Right atrium auricular region (tissue), 2 donors: Measurements from ENCODE around the gene EML6. TPM values are rescaled to one million over a fixed set of nuclear protein-coding genes. Genes with fewer than 3 reads are reported as not detected.

Experiments used
- DNase-seq: peaks from one replicate; pipeline ENCODE4 v3.0.0-alpha.2; 2019; ENCODE audit warnings: low spot score
- H3K27ac ChIP-seq, 2 donors: fragments of 200-600 bp; sonication (generic); 1 replicate in 1 of 2; 2 replicates in 1 of 2; pipeline ENCODE4 v1.5.1; 2016 to 2019
- H3K27me3 ChIP-seq, 2 donors: fragments of 200-600 bp; sonication (generic); one replicate each; pipeline versions ENCODE4 v1.5.1 to v1.6.0; 2017 to 2019
- H3K36me3 ChIP-seq: fragments of 200-600 bp; sonication (generic); one replicate; pipeline ENCODE4 v1.5.1; 2016
- H3K4me1 ChIP-seq, 2 donors: fragments of 200-600 bp; sonication (generic); one replicate each; pipeline versions ENCODE4 v1.5.1 to v1.6.0; 2017 to 2019
- H3K4me3 ChIP-seq, 2 donors: fragments of 200-600 bp; sonication (generic); 1 replicate in 1 of 2; 2 replicates in 1 of 2; pipeline ENCODE4 v1.5.1; 2017 to 2019; ENCODE audit warnings: mild to moderate bottlenecking in 1 of 2, moderate library complexity in 1 of 2
- H3K9me3 ChIP-seq, 2 donors: fragments of 200-600 bp; sonication (generic); one replicate each; pipeline ENCODE4 v1.5.1; 2019
- total RNA-seq, 2 donors: library from RNA; depleted of rRNA; stranded (reverse); fragments of >200 nt; gene quantifications; one replicate each; pipeline ENCODE4 v1.1.0, GENCODE V29; 2016
- TF ChIP-seq, protein P1 (sequence below), 2 donors: fragments of 200-600 bp; sonication (generic); IDR thresholded peaks; one replicate each; pipeline ENCODE4 v1.5.1; 2019; ENCODE audit warnings: antibody characterized with exemption in 2 of 2

Gene EML6
- total RNA-seq, 2 donors from 2014 or later, result 1.1 to 1.2 TPM

GRCh38 chr2:54957321-54957999 is 234.0 kb downstream of the EML6 start:
- TF ChIP-seq, protein P1, sequence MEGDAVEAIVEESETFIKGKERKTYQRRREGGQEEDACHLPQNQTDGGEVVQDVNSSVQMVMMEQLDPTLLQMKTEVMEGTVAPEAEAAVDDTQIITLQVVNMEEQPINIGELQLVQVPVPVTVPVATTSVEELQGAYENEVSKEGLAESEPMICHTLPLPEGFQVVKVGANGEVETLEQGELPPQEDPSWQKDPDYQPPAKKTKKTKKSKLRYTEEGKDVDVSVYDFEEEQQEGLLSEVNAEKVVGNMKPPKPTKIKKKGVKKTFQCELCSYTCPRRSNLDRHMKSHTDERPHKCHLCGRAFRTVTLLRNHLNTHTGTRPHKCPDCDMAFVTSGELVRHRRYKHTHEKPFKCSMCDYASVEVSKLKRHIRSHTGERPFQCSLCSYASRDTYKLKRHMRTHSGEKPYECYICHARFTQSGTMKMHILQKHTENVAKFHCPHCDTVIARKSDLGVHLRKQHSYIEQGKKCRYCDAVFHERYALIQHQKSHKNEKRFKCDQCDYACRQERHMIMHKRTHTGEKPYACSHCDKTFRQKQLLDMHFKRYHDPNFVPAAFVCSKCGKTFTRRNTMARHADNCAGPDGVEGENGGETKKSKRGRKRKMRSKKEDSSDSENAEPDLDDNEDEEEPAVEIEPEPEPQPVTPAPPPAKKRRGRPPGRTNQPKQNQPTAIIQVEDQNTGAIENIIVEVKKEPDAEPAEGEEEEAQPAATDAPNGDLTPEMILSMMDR (IDR thresholded peaks at IDR 0.05), result no peak
- Histone ChIP-seq H3K36me3 (no peaks in the 10 kb centered on the region), H3K4me3 (no peak overlapping the region), H3K27ac (no peak overlapping the region), H3K4me1 (no peaks in the 10 kb centered on the region), H3K9me3 (no peaks in the 10 kb centered on the region), H3K27me3 (no peaks in the 10 kb centered on the region)
- DNase-seq, result no peak

- no peak for DNase-seq
- no peaks in the 10 kb centered on the region for H3K4me1 ChIP-seq
- H3K27ac ChIP-seq, result no peak overlapping the region
- no peaks in the 10 kb centered on the region for H3K36me3 ChIP-seq
- H3K4me3 ChIP-seq, result no peak overlapping the region
- TF ChIP-seq, protein P1 (IDR thresholded peaks at IDR 0.05), result no peak
- no peaks in the 10 kb centered on the region for H3K27me3 ChIP-seq
- no peaks in the 10 kb centered on the region for H3K9me3 ChIP-seq
These were observed 235.4 kb downstream of the EML6 start for GRCh38 chr2:54958717-54959371.

GRCh38 chr2:54960164-54960563 is 236.7 kb downstream of the EML6 start:
- Histone ChIP-seq H3K4me1 (peaks cover 0 to 3% of the 10 kb centered on the region in 2 donors), H3K27me3 (no peaks in the 10 kb centered on the region), H3K4me3 (no peak overlapping the region), H3K36me3 (no peaks in the 10 kb centered on the region), H3K27ac (no peak overlapping the region), H3K9me3 (no peaks in the 10 kb centered on the region)
- no peak for DNase-seq
- TF ChIP-seq, protein P1 (IDR thresholded peaks at IDR 0.05), result no peak

GRCh38 chr2:54962511-54962910 is 239.0 kb downstream of the EML6 start:
- H3K4me1 ChIP-seq, result peaks cover 0 to 9% of the 10 kb centered on the region in 2 donors
- no peaks in the 10 kb centered on the region for H3K36me3 ChIP-seq
- TF ChIP-seq, protein P1 (IDR thresholded peaks at IDR 0.05), result no peak
- no peaks in the 10 kb centered on the region for H3K9me3 ChIP-seq
- no peaks in the 10 kb centered on the region for H3K27me3 ChIP-seq
- DNase-seq, result no peak
- no peak overlapping the region for H3K4me3 ChIP-seq
- no peak overlapping the region for H3K27ac ChIP-seq

DNA sequence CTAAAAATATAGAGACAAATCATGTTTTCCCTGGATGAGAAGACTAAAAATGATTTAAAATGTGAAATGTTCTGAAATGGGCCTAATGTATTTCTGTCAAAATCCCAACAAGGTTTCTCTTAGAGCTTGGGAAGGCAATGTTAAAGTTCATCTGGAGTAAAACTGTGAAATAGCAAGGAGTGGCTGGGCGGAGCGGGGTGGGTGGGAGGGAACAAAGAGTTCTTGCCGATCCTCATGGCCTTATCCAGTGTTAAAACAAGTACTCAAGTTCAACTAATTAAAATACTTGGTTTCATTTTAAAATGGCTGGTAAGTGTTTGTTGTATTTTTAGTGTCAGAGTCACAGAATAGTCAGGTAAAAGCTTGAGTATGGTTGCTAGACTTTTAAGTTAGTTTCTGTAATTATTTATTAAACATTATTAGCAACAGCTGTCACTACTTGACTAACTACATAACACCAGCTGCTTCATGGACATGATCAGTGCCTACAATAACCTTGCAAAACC is 239.5 kb downstream of the EML6 start:
- H3K27me3 ChIP-seq, result no peaks in the 10 kb centered on the region
- TF ChIP-seq, protein P1 (IDR thresholded peaks at IDR 0.05), result no peak

More for the DNA sequence above, 239.5 kb downstream of the EML6 start:
- no peaks in the 10 kb centered on the region for H3K36me3 ChIP-seq
- no peak for DNase-seq
- H3K9me3 ChIP-seq, result no peaks in the 10 kb centered on the region
- no peak overlapping the region for H3K27ac ChIP-seq
- peaks cover 0 to 13% of the 10 kb centered on the region in 2 donors for H3K4me1 ChIP-seq
- no peak overlapping the region for H3K4me3 ChIP-seq
